ENCODE measurements around the gene ASPSCR1. TPM values are rescaled to one million over a fixed set of nuclear protein-coding genes. Genes with fewer than 3 reads are reported as not detected.

The ASPSCR1 gene
- total and polyA plus RNA-seq, 2 of the 4 experiments (the other 2 are of a cell fraction): 7.2 to 17.2 TPM

GRCh38 chr17:82018152-82018988 lies 40.9 kb downstream of the ASPSCR1 start:
- Histone ChIP-seq H2AFZ (replicated peaks; ENCODE audit: low read length, poor library complexity) (peak overlapping the region; percentile 21), H3K27ac (ENCODE audit: insufficient read depth, low read length) (no peak overlapping the region), H3K4me2 (ENCODE audit: low read depth, low read length) (no peak overlapping the region), H3K23ac (ENCODE audit: low read depth, low read length) (no peak overlapping the region), H4K5ac (ENCODE audit: low read depth, low read length) (no peak overlapping the region), H4K91ac (ENCODE audit: insufficient read depth, low read depth, low read length) (no peak overlapping the region), H2BK20ac (ENCODE audit: low read depth, low read length) (no peak overlapping the region), H3K14ac (replicated peaks; ENCODE audit: low read depth, low read length) (no peak overlapping the region), H3K18ac (ENCODE audit: low read depth, low read length) (no peak overlapping the region), H4K8ac (ENCODE audit: low read depth in 2 of 2, low read length in 2 of 2) (no peak overlapping the region), H2BK120ac (ENCODE audit: low read depth, low read length) (no peak overlapping the region), H2BK5ac (ENCODE audit: low read depth, low read length, poor library complexity, severe bottlenecking) (no peak overlapping the region), H3K4me3 (ENCODE audit: insufficient read depth, low read depth, low read length) (no peak overlapping the region), H2AK5ac (ENCODE audit: low read depth, low read length) (no peak overlapping the region; the same call in 1 of the 2 replicates), H2BK15ac (ENCODE audit: low read depth, low read length) (no peak overlapping the region), H3K9ac (ENCODE audit: low read depth, low read length) (no peak overlapping the region), H2AK9ac (replicated peaks; ENCODE audit: low read depth, low read length, poor library complexity) (peak overlapping the region; percentile 15), H3K9me1 (ENCODE audit: insufficient read depth, low read length) (no peaks in the 10 kb centered on the region), H3K56ac (ENCODE audit: extremely low read depth, insufficient read depth, low read length) (no peak overlapping the region), H4K20me1 (ENCODE audit: insufficient read depth, low read length) (peaks cover 24% of the 10 kb centered on the region), H3K4ac (ENCODE audit: low read depth, low read length) (no peak overlapping the region), H3K36me3 (ENCODE audit: control insufficient read depth, insufficient read depth, low read length) (peaks cover 6% of the 10 kb centered on the region; the same call in 1 of the 2 replicates), H3K79me1 (ENCODE audit: low read depth in 1 of 2, low read length in 2 of 2) (peaks cover 6 to 32% of the 10 kb centered on the region in 2 experiments), H3K9me3 (ENCODE audit: control insufficient read depth, insufficient read depth, low read length) (no peaks in the 10 kb centered on the region), H3K4me1 (ENCODE audit: control insufficient read depth, insufficient read depth, low read length) (peaks cover 8% of the 10 kb centered on the region), H3K27me3 (ENCODE audit: control insufficient read depth, insufficient read depth, low read length) (no peaks in the 10 kb centered on the region)
- dilution Hi-C loops (cut with HindIII; ENCODE audit: low sequenced_read_pairs, unreplicated experiment): no loop called here
- intact Hi-C loops (cut with micrococcal nuclease): no loop called here
- ChIA-PET POLR2A (ENCODE audit: unreplicated experiment) (no interaction called here), CTCF (interaction anchor here (3.6 kb wide), 1 partner anchor 59 kb away, joined by 17 read pairs; no protein-coding TSS in a partner anchor)
- TF ChIP-seq CTCF (conservative IDR thresholded peaks at IDR 0.05; ENCODE audit: low read depth, low read length): no peak
- no peak for TF ChIP-seq USF2 (IDR thresholded peaks at IDR 0.05; ENCODE audit: low read depth, low read length)
- TF ChIP-seq MAFK (IDR thresholded peaks at IDR 0.05; ENCODE audit: low read depth, low read length): no peak
- no peak for TF ChIP-seq MXI1 (IDR thresholded peaks at IDR 0.05; ENCODE audit: borderline replicate concordance, low read depth, low read length)
- 72% methylated on average over 5 of the region's 19 CpGs; no CpG with 5 or more reads in 1 of the 2 experiments for WGBS, 2 experiments (ENCODE audit: extremely low coverage in 2 of 2, insufficient read length in 1 of 2)
- in situ Hi-C loops (cut with MboI; ENCODE audit: low sequenced_read_pairs): loop anchor here (5.0 kb wide), 1 partner anchor 51 kb away; no protein-coding TSS in a partner anchor
- BruUV-seq (replicated peaks): no TSS peak
- DNase-seq: no peak
- no peak for ATAC-seq (ENCODE audit: low read depth)
